NK-92 (cell line): ENCODE results near the gene PACRG.

ENCODE experiments used
- DNase-seq: peaks from one replicate; lab custom pipeline; 2025; ENCODE audit not compliant: unreplicated experiment; lab: John Stamatoyannopoulos, UW

The PACRG gene

GRCh38 chr6:163260911-163261310 is 533.1 kb downstream of the PACRG start:
- no peak for DNase-seq

GRCh38 chr6:163261361-163261760 is 533.6 kb downstream of the PACRG start:
- DNase-seq: no peak

- DNase-seq: no peak
Observed at GRCh38 chr6:163262080-163262479, 534.3 kb downstream of the PACRG start.

GRCh38 chr6:163263196-163263595 is 535.4 kb downstream of the PACRG start:
- DNase-seq: no peak

GRCh38 chr6:163263998-163264661 is 536.4 kb downstream of the PACRG start:
- no peak for DNase-seq

- DNase-seq: no peak
Observed at GRCh38 chr6:163264662-163265035, 536.9 kb downstream of the PACRG start.

GRCh38 chr6:163281634-163282033 is 553.9 kb downstream of the PACRG start:
- no peak for DNase-seq

- DNase-seq: no peak
Observed at GRCh38 chr6:163282672-163283071, 554.9 kb downstream of the PACRG start.

- no peak for DNase-seq
Observed at GRCh38 chr6:163284151-163284550, 556.4 kb downstream of the PACRG start.

- DNase-seq: no peak
Observed at GRCh38 chr6:163285691-163286090, 557.9 kb downstream of the PACRG start.

GRCh38 chr6:163287626-163288025 is 559.9 kb downstream of the PACRG start:
- DNase-seq: no peak

GRCh38 chr6:163288066-163288465 is 560.3 kb downstream of the PACRG start:
- DNase-seq: no peak

GRCh38 chr6:163288915-163289314 is 561.1 kb downstream of the PACRG start:
- no peak for DNase-seq

GRCh38 chr6:163289447-163289846 is 561.7 kb downstream of the PACRG start:
- DNase-seq: no peak

GRCh38 chr6:163290545-163291274 is 562.9 kb downstream of the PACRG start:
- DNase-seq: no peak

- no peak for DNase-seq
Observed at GRCh38 chr6:163291622-163292021, 563.8 kb downstream of the PACRG start.

- DNase-seq: no peak
Observed at GRCh38 chr6:163293286-163293685, 565.5 kb downstream of the PACRG start.

- no peak for DNase-seq
Observed at GRCh38 chr6:163294734-163295133, 567.0 kb downstream of the PACRG start.

GRCh38 chr6:163296835-163297519 is 569.2 kb downstream of the PACRG start:
- no peak for DNase-seq

GRCh38 chr6:163298079-163298830 is 570.5 kb downstream of the PACRG start:
- no peak for DNase-seq

GRCh38 chr6:163300838-163301237 is 573.1 kb downstream of the PACRG start:
- DNase-seq: no peak
